ENCODE data around the gene SLC6A20. TPM values are rescaled to one million over a fixed set of nuclear protein-coding genes. Genes with fewer than 3 reads are reported as not detected.

Gene SLC6A20
- total RNA-seq, 1 experiment from 2014 or later: 0.89 TPM

DNA sequence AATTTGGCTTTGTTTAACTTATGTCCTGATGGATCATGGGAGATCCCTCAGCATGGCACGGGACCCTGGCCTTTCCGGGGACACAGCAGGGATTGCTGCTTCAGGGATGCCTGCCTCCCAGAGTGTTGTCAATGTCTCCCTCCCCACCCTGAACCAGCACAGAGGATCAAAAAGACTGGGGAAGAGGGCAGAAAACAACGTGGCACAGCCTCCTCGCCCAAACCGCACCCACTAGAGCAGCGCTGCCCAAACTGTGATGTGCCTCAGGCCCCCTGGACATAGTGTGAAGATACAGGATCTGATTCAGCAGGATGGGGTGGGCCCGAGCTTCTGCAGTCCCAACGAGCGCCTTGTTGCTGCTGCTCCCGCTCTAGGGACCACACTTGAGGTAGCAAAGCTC lies 34.5 kb downstream of the SLC6A20 start:
- DNase-seq (ENCODE audit: low read depth, low spot score) (no peak), ATAC-seq (no peak)
- RAD21 ChIA-PET (ENCODE audit: low non-redundant PET in 1 of 2, low total read pairs in 2 of 2, uncharacterized antibody in 2 of 2, unreplicated experiment in 2 of 2): interaction anchor here in 1 of 2 experiments (1.6 kb wide), 1 partner anchor 168 kb away, joined by 7 read pairs; no protein-coding TSS in a partner anchor
- Histone ChIP-seq H3K27ac (ENCODE audit: low read depth, low read length) (no peak overlapping the region), H3K9ac (ENCODE audit: low read length) (no peak overlapping the region), H3K4me2 (ENCODE audit: low read length) (no peak overlapping the region), H3K9me3 (ENCODE audit: control insufficient read depth in 1 of 2, insufficient read depth in 1 of 2, low read depth in 1 of 2, low read length in 2 of 2) (no peaks in the 10 kb centered on the region), H3K27me3 (ENCODE audit: insufficient read depth, low read length) (no peaks in the 10 kb centered on the region), H3K9me2 (ENCODE audit: insufficient read depth) (no peaks in the 10 kb centered on the region), H3K79me2 (ENCODE audit: insufficient read depth, low read length) (no peaks in the 10 kb centered on the region), H2AFZ (ENCODE audit: low read depth, low read length, poor library complexity, severe bottlenecking) (no peak overlapping the region), H3K4me3 (replicated peaks in 1 of 2; ENCODE audit: low read depth in 1 of 2, low read length in 2 of 2) (no peak overlapping the region), H3K4me1 (ENCODE audit: control insufficient read depth in 1 of 2, insufficient read depth in 2 of 2, low read length in 2 of 2) (peaks cover 10 to 18% of the 10 kb centered on the region in 2 experiments; a peak in 3 of 4 replicates), H3K36me3 (ENCODE audit: control insufficient read depth in 1 of 2, insufficient read depth in 2 of 2, low read length in 2 of 2) (no peaks in the 10 kb centered on the region), H4K20me1 (ENCODE audit: insufficient read depth) (no peaks in the 10 kb centered on the region)
- no TSS peak for BruUV-seq (replicated peaks)
- POLR2A ChIA-PET: no interaction called here
- intact Hi-C loops (cut with micrococcal nuclease): loop anchor here (1.0 to 10.0 kb wide), 5 partner anchors 70 to 613 kb away; partner anchors contain the start of gene CCR5
- TF ChIP-seq RAD21 (IDR thresholded peaks at IDR 0.05; ENCODE audit: low read depth) (no peak), SIN3A (IDR thresholded peaks at IDR 0.05; ENCODE audit: low read depth) (no peak), JUND (IDR thresholded peaks at IDR 0.05) (no peak), EZH2phosphoT487 (IDR thresholded peaks at IDR 0.05; ENCODE audit: borderline replicate concordance) (no peak), TCF7L2 (IDR thresholded peaks at IDR 0.05; ENCODE audit: borderline replicate concordance, extremely low read depth, insufficient read depth, insufficient read length) (no peak), ELF1 (IDR thresholded peaks at IDR 0.05; ENCODE audit: borderline replicate concordance, low read depth) (no peak), POLR2AphosphoS5 (IDR thresholded peaks at IDR 0.05; ENCODE audit: low read depth, low read length) (no peak), ZFX (IDR thresholded peaks at IDR 0.05) (no peak), EGR1 (IDR thresholded peaks at IDR 0.05; ENCODE audit: low read depth) (no peak), SRF (IDR thresholded peaks at IDR 0.05; ENCODE audit: low read depth) (no peak), SP1 (IDR thresholded peaks at IDR 0.05; ENCODE audit: low read depth) (no peak), EZH2 (IDR thresholded peaks at IDR 0.05) (no peak), POLR2A (IDR thresholded peaks at IDR 0.05; ENCODE audit: borderline replicate concordance, extremely low read depth, insufficient read depth, insufficient read length) (no peak), ZNF274 (IDR thresholded peaks at IDR 0.05; ENCODE audit: low read depth, low read length) (no peak)
- TF ChIP-seq, protein P1, sequence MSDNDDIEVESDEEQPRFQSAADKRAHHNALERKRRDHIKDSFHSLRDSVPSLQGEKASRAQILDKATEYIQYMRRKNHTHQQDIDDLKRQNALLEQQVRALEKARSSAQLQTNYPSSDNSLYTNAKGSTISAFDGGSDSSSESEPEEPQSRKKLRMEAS (IDR thresholded peaks at IDR 0.05): no peak
- TF ChIP-seq, protein P2, sequence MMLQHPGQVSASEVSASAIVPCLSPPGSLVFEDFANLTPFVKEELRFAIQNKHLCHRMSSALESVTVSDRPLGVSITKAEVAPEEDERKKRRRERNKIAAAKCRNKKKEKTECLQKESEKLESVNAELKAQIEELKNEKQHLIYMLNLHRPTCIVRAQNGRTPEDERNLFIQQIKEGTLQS (IDR thresholded peaks at IDR 0.05): no peak
- TF ChIP-seq, protein P3, sequence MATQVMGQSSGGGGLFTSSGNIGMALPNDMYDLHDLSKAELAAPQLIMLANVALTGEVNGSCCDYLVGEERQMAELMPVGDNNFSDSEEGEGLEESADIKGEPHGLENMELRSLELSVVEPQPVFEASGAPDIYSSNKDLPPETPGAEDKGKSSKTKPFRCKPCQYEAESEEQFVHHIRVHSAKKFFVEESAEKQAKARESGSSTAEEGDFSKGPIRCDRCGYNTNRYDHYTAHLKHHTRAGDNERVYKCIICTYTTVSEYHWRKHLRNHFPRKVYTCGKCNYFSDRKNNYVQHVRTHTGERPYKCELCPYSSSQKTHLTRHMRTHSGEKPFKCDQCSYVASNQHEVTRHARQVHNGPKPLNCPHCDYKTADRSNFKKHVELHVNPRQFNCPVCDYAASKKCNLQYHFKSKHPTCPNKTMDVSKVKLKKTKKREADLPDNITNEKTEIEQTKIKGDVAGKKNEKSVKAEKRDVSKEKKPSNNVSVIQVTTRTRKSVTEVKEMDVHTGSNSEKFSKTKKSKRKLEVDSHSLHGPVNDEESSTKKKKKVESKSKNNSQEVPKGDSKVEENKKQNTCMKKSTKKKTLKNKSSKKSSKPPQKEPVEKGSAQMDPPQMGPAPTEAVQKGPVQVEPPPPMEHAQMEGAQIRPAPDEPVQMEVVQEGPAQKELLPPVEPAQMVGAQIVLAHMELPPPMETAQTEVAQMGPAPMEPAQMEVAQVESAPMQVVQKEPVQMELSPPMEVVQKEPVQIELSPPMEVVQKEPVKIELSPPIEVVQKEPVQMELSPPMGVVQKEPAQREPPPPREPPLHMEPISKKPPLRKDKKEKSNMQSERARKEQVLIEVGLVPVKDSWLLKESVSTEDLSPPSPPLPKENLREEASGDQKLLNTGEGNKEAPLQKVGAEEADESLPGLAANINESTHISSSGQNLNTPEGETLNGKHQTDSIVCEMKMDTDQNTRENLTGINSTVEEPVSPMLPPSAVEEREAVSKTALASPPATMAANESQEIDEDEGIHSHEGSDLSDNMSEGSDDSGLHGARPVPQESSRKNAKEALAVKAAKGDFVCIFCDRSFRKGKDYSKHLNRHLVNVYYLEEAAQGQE (IDR thresholded peaks at IDR 0.05; ENCODE audit: low read depth): no peak
- TF ChIP-seq, protein P4, sequence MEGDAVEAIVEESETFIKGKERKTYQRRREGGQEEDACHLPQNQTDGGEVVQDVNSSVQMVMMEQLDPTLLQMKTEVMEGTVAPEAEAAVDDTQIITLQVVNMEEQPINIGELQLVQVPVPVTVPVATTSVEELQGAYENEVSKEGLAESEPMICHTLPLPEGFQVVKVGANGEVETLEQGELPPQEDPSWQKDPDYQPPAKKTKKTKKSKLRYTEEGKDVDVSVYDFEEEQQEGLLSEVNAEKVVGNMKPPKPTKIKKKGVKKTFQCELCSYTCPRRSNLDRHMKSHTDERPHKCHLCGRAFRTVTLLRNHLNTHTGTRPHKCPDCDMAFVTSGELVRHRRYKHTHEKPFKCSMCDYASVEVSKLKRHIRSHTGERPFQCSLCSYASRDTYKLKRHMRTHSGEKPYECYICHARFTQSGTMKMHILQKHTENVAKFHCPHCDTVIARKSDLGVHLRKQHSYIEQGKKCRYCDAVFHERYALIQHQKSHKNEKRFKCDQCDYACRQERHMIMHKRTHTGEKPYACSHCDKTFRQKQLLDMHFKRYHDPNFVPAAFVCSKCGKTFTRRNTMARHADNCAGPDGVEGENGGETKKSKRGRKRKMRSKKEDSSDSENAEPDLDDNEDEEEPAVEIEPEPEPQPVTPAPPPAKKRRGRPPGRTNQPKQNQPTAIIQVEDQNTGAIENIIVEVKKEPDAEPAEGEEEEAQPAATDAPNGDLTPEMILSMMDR (IDR thresholded peaks at IDR 0.05 in 2 of 3, conservative IDR thresholded peaks at IDR 0.05 in 1 of 3; ENCODE audit: borderline replicate concordance in 1 of 3, insufficient read depth in 1 of 3, low read depth in 2 of 3, low read length in 2 of 3): no peak
- TF ChIP-seq, protein P5, sequence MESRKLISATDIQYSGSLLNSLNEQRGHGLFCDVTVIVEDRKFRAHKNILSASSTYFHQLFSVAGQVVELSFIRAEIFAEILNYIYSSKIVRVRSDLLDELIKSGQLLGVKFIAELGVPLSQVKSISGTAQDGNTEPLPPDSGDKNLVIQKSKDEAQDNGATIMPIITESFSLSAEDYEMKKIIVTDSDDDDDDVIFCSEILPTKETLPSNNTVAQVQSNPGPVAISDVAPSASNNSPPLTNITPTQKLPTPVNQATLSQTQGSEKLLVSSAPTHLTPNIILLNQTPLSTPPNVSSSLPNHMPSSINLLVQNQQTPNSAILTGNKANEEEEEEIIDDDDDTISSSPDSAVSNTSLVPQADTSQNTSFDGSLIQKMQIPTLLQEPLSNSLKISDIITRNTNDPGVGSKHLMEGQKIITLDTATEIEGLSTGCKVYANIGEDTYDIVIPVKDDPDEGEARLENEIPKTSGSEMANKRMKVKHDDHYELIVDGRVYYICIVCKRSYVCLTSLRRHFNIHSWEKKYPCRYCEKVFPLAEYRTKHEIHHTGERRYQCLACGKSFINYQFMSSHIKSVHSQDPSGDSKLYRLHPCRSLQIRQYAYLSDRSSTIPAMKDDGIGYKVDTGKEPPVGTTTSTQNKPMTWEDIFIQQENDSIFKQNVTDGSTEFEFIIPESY (IDR thresholded peaks at IDR 0.05; ENCODE audit: extremely low read depth, insufficient replicate concordance, low read length): no peak
- CTCF ChIA-PET: interaction anchor here (0.9 to 5.7 kb wide), 3 partner anchors 70 to 314 kb away, joined by 3 to 65 read pairs (median 3); no protein-coding TSS in a partner anchor
